ENCODE measurements around the gene CYP4F12.
"Not testable (repeated sequence)": the region's sequence is repeated elsewhere in the genome, so short reads cannot be mapped to it uniquely, and the experiment has no call there.

The CYP4F12 gene

GRCh38 chr19:15639596-15639995, 33.3 kb upstream of the CYP4F12 start:
- no peaks in the 10 kb centered on the region for H3K36me3 ChIP-seq (ENCODE audit: control insufficient read depth, insufficient read depth, low read length)
- no peaks in the 10 kb centered on the region for H3K4me1 ChIP-seq (ENCODE audit: control insufficient read depth, insufficient read depth, low read length)
- H3K4me3 ChIP-seq (ENCODE audit: low read depth, low read length): no peak overlapping the region
- no peak overlapping the region for H3K9ac ChIP-seq (ENCODE audit: low read length)
- no peak overlapping the region for H3K27ac ChIP-seq (ENCODE audit: low read depth, low read length)
- peaks cover 16% of the 10 kb centered on the region; the same call in 1 of the 2 replicates for H3K9me3 ChIP-seq (ENCODE audit: control insufficient read depth, insufficient read depth, low read depth, low read length)
- H3K27me3 ChIP-seq (ENCODE audit: control insufficient read depth, insufficient read depth, low read length): no peaks in the 10 kb centered on the region; the same call in 1 of the 2 replicates

GRCh38 chr19:15640294-15640903, 32.5 kb upstream of the CYP4F12 start, which contains the start of gene CYP4F3:
CYP4F3 (plus strand) TSS chr19:15640897; CDS start chr19:15641416, 519 bp downstream.
- H3K27ac ChIP-seq (ENCODE audit: low read depth, low read length): no peak within 1 kb of the TSS
- no peaks in the 10 kb centered on the region; the same call in 1 of the 2 replicates for H3K27me3 ChIP-seq (ENCODE audit: control insufficient read depth, insufficient read depth, low read length)
- no peak within 1 kb of the TSS for H3K4me3 ChIP-seq (ENCODE audit: low read depth, low read length)
- no peaks in the 10 kb centered on the region for H3K36me3 ChIP-seq (ENCODE audit: control insufficient read depth, insufficient read depth, low read length)
- H3K9ac ChIP-seq (ENCODE audit: low read length): no peak within 1 kb of the TSS
- peaks cover 20% of the 10 kb centered on the region; the same call in 1 of the 2 replicates for H3K9me3 ChIP-seq (ENCODE audit: control insufficient read depth, insufficient read depth, low read depth, low read length)
- no peaks in the 10 kb centered on the region for H3K4me1 ChIP-seq (ENCODE audit: control insufficient read depth, insufficient read depth, low read length)

DNA sequence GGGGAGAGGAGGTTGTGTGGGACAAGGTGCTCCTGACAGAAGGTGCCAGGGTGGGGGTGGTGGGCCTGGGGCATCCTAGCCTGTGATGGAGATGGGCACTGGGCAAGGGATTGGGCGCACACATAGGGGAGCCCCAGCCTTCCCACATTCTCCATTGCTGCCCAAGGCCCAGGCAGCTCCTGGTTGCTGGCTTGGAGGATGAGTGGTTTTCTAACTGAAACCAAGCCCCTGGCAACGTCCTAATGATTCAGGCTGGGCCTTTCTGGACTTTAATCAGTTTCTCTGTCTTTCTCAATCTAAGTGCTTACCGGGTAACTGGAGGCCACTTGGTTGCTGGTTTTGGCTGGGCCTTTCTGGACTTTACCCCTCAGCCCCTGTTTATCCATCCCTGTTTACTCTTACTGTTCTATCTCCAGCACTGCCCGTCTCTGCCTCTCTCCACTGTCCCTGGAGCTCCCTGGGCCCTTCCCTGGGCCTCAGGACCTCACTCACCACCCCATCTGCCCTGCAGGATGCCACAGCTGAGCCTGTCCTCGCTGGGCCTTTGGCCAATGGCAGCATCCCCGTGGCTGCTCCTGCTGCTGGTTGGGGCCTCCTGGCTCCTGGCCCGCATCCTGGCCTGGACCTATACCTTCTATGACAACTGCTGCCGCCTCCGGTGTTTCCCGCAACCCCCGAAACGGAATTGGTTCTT, 31.8 kb upstream of the CYP4F12 start:
- Histone ChIP-seq H3K9me3 (ENCODE audit: control insufficient read depth, insufficient read depth, low read depth, low read length) (peaks cover 26% of the 10 kb centered on the region; the same call in 1 of the 2 replicates), H3K4me1 (ENCODE audit: control insufficient read depth, insufficient read depth, low read length) (no peaks in the 10 kb centered on the region), H3K4me3 (ENCODE audit: low read depth, low read length) (no peak overlapping the region), H3K36me3 (ENCODE audit: control insufficient read depth, insufficient read depth, low read length) (no peaks in the 10 kb centered on the region), H3K27me3 (ENCODE audit: control insufficient read depth, insufficient read depth, low read length) (no peaks in the 10 kb centered on the region; the same call in 1 of the 2 replicates), H3K27ac (ENCODE audit: low read depth, low read length) (no peak overlapping the region), H3K9ac (ENCODE audit: low read length) (no peak overlapping the region)

- no peak overlapping the region for H3K4me3 ChIP-seq (ENCODE audit: low read depth, low read length)
- H3K9me3 ChIP-seq (ENCODE audit: control insufficient read depth, insufficient read depth, low read depth, low read length): peaks cover 32% of the 10 kb centered on the region; the same call in 1 of the 2 replicates
- no peak overlapping the region for H3K27ac ChIP-seq (ENCODE audit: low read depth, low read length)
- H3K27me3 ChIP-seq (ENCODE audit: control insufficient read depth, insufficient read depth, low read length): no peaks in the 10 kb centered on the region; the same call in 1 of the 2 replicates
- no peak overlapping the region for H3K9ac ChIP-seq (ENCODE audit: low read length)
- H3K4me1 ChIP-seq (ENCODE audit: control insufficient read depth, insufficient read depth, low read length): no peaks in the 10 kb centered on the region
- H3K36me3 ChIP-seq (ENCODE audit: control insufficient read depth, insufficient read depth, low read length): no peaks in the 10 kb centered on the region
Measured at GRCh38 chr19:15641901-15642491, 30.9 kb upstream of the CYP4F12 start.

- H3K27ac ChIP-seq (ENCODE audit: low read depth, low read length): no peak overlapping the region
- H3K36me3 ChIP-seq (ENCODE audit: control insufficient read depth, insufficient read depth, low read length): no peaks in the 10 kb centered on the region
- H3K4me1 ChIP-seq (ENCODE audit: control insufficient read depth, insufficient read depth, low read length): no peaks in the 10 kb centered on the region
- peaks cover 32% of the 10 kb centered on the region; the same call in 1 of the 2 replicates for H3K9me3 ChIP-seq (ENCODE audit: control insufficient read depth, insufficient read depth, low read depth, low read length)
- no peak overlapping the region for H3K4me3 ChIP-seq (ENCODE audit: low read depth, low read length)
- H3K27me3 ChIP-seq (ENCODE audit: control insufficient read depth, insufficient read depth, low read length): no peaks in the 10 kb centered on the region; the same call in 1 of the 2 replicates
- no peak overlapping the region for H3K9ac ChIP-seq (ENCODE audit: low read length)
Measured at GRCh38 chr19:15642807-15643206, 30.1 kb upstream of the CYP4F12 start.

DNA sequence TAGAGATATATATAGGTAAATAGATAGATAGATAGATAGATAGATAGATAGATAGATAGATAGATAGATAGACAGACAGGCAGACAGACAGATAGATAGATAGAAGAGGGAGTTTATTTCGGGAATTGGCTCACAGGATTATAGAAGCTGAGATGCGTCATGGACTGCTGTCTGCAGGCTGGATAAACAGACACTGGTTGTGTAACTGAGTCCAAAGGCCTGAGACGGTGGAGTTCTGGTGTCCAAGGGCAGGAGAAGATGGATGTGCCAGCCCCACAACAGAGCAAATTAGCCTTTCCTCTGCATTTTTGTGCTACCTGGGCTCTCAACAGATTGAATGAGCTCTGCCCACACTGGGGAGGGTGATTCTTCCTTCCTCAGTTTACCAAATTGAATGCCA, 29.5 kb upstream of the CYP4F12 start:
- no peak overlapping the region for H3K9ac ChIP-seq (ENCODE audit: low read length)

GRCh38 chr19:15644066-15644741, 28.7 kb upstream of the CYP4F12 start:
- Histone ChIP-seq H3K9ac (ENCODE audit: low read length) (no peak overlapping the region), H3K4me3 (ENCODE audit: low read depth, low read length) (no peak overlapping the region), H3K27me3 (ENCODE audit: control insufficient read depth, insufficient read depth, low read length) (no peaks in the 10 kb centered on the region; the same call in 1 of the 2 replicates), H3K9me3 (ENCODE audit: control insufficient read depth, insufficient read depth, low read depth, low read length) (peaks cover 32% of the 10 kb centered on the region; the same call in 1 of the 2 replicates), H3K4me1 (ENCODE audit: control insufficient read depth, insufficient read depth, low read length) (no peaks in the 10 kb centered on the region), H3K27ac (ENCODE audit: low read depth, low read length) (no peak overlapping the region), H3K36me3 (ENCODE audit: control insufficient read depth, insufficient read depth, low read length) (no peaks in the 10 kb centered on the region)

More for the DNA sequence above, 29.5 kb upstream of the CYP4F12 start:
- H3K4me3 ChIP-seq (ENCODE audit: low read depth, low read length): no peak overlapping the region
- H3K27ac ChIP-seq (ENCODE audit: low read depth, low read length): no peak overlapping the region
- H3K27me3 ChIP-seq (ENCODE audit: control insufficient read depth, insufficient read depth, low read length): no peaks in the 10 kb centered on the region; the same call in 1 of the 2 replicates
- H3K9me3 ChIP-seq (ENCODE audit: control insufficient read depth, insufficient read depth, low read depth, low read length): peaks cover 32% of the 10 kb centered on the region; the same call in 1 of the 2 replicates
- H3K4me1 ChIP-seq (ENCODE audit: control insufficient read depth, insufficient read depth, low read length): no peaks in the 10 kb centered on the region
- H3K36me3 ChIP-seq (ENCODE audit: control insufficient read depth, insufficient read depth, low read length): no peaks in the 10 kb centered on the region

GRCh38 chr19:15644816-15645215, 28.1 kb upstream of the CYP4F12 start:
- Histone ChIP-seq H3K9ac (ENCODE audit: low read length) (no peak overlapping the region), H3K4me3 (ENCODE audit: low read depth, low read length) (no peak overlapping the region), H3K27me3 (ENCODE audit: control insufficient read depth, insufficient read depth, low read length) (no peaks in the 10 kb centered on the region; the same call in 1 of the 2 replicates), H3K36me3 (ENCODE audit: control insufficient read depth, insufficient read depth, low read length) (no peaks in the 10 kb centered on the region), H3K9me3 (ENCODE audit: control insufficient read depth, insufficient read depth, low read depth, low read length) (peaks cover 31% of the 10 kb centered on the region; the same call in 1 of the 2 replicates), H3K27ac (ENCODE audit: low read depth, low read length) (no peak overlapping the region), H3K4me1 (ENCODE audit: control insufficient read depth, insufficient read depth, low read length) (no peaks in the 10 kb centered on the region)

DNA sequence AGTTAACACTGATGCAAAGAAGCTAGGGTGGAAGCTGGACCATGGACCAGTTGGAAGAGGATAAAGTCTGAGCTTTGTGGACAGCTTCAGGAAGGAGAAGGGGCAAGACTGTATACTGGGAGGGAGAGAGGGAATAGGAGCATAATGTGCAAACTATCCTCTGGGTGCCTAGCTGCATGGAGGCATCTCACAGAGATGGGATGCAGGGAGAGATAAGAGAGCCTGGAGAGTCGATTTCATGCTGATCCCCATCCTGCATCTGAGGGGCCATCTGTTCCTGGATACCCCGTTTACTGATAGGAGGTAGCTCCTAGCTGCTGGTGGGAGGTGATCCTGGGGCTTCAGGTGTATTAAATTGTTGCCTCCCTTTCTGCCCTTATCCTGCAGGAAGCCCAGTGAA, 23.4 kb upstream of the CYP4F12 start:
- Histone ChIP-seq H3K36me3 (ENCODE audit: control insufficient read depth, insufficient read depth, low read length) (no peaks in the 10 kb centered on the region), H3K9ac (ENCODE audit: low read length) (no peak overlapping the region), H3K4me1 (ENCODE audit: control insufficient read depth, insufficient read depth, low read length) (no peaks in the 10 kb centered on the region), H3K27ac (ENCODE audit: low read depth, low read length) (no peak overlapping the region), H3K4me3 (ENCODE audit: low read depth, low read length) (no peak overlapping the region), H3K27me3 (ENCODE audit: control insufficient read depth, insufficient read depth, low read length) (peaks cover 7% of the 10 kb centered on the region; the same call in 1 of the 2 replicates), H3K9me3 (ENCODE audit: control insufficient read depth, insufficient read depth, low read depth, low read length) (peaks cover 23% of the 10 kb centered on the region; the same call in 1 of the 2 replicates)

DNA sequence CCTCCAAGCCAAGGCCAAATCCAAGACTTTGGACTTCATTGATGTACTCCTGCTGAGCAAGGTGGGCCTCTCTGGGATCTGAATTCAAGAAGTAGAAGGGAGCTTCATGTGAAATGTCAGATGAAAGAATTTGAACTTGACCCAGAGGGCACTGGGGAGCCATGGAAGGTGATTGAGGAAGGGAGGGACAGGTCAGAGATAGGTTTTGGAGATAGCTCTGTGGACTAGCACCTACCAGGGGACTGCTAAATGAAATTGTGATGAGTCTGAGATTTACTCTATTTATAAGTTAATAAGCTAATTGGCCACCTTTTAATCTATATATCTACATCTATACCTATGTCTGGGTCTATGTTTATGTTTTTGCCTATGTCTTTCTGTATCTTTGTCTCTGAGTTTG, 22.8 kb upstream of the CYP4F12 start:
- H3K4me3 ChIP-seq (ENCODE audit: low read depth, low read length); H3K27me3 ChIP-seq (ENCODE audit: control insufficient read depth, insufficient read depth, low read length); H3K27ac ChIP-seq (ENCODE audit: low read depth, low read length); H3K4me1 ChIP-seq (ENCODE audit: control insufficient read depth, insufficient read depth, low read length); H3K9ac ChIP-seq (ENCODE audit: low read length); H3K36me3 ChIP-seq (ENCODE audit: control insufficient read depth, insufficient read depth, low read length): not testable (repeated sequence)
- H3K9me3 ChIP-seq (ENCODE audit: control insufficient read depth, insufficient read depth, low read depth, low read length): peaks cover 20% of the 10 kb centered on the region; the same call in 1 of the 2 replicates

Data from HUES6 (cell line).